Smooth muscle cell (in vitro differentiated cells): Measurements from ENCODE around the gene ERVH48-1. TPM values are rescaled to one million over a fixed set of nuclear protein-coding genes. Genes with fewer than 3 reads are reported as not detected.
"Not testable (repeated sequence)": the region's sequence is repeated elsewhere in the genome, so short reads cannot be mapped to it uniquely, and the experiment has no call there.

Source experiments
- DNase-seq: peaks from one replicate; lab custom pipeline; 2025; ENCODE audit not compliant: unreplicated experiment; lab: John Stamatoyannopoulos, UW
- H2AFZ ChIP-seq: fragments of 200-600 bp; sonication (generic); 2 replicates; pipeline ENCODE4 v1.6.0; 2016; ENCODE audit warnings: antibody characterized with exemption, low read depth, mild to moderate bottlenecking
- H3F3A ChIP-seq: fragments of 200-600 bp; sonication (generic); 2 replicates; pipeline ENCODE4 v1.6.0; 2017; ENCODE audit warnings: antibody characterized with exemption, low read depth
- H3K27ac ChIP-seq: fragments of 200-600 bp; sonication (generic); 2 replicates; pipeline ENCODE4 v1.5.1; 2016; ENCODE audit warnings: low read depth, mild to moderate bottlenecking
- H3K27me3 ChIP-seq: fragments of 200-600 bp; sonication (generic); 2 replicates; pipeline ENCODE4 v1.6.1; 2016; ENCODE audit warnings: low read depth, mild to moderate bottlenecking
- H3K36me3 ChIP-seq: fragments of 200-600 bp; sonication (generic); 2 replicates; pipeline ENCODE4 v1.5.1; 2016; ENCODE audit warnings: low read depth
- H3K4me1 ChIP-seq: fragments of 200-600 bp; sonication (generic); 2 replicates; pipeline ENCODE4 v1.5.1; 2016; ENCODE audit warnings: low read depth
- H3K4me2 ChIP-seq: fragments of 200-600 bp; sonication (generic); 2 replicates; pipeline ENCODE4 v1.6.0; 2016; ENCODE audit warnings: mild to moderate bottlenecking
- H3K4me3 ChIP-seq: fragments of 200-600 bp; sonication (generic); 2 replicates; pipeline ENCODE4 v1.5.1; 2016; ENCODE audit warnings: mild to moderate bottlenecking
- H3K79me2 ChIP-seq: fragments of 200-600 bp; sonication (generic); 2 replicates; pipeline ENCODE4 v1.6.0; 2016; ENCODE audit warnings: low read depth, mild to moderate bottlenecking
- H3K9ac ChIP-seq: fragments of 200-600 bp; sonication (generic); 2 replicates; pipeline ENCODE4 v1.6.0; 2016; ENCODE audit warnings: low read depth
- H3K9me3 ChIP-seq: fragments of 200-600 bp; sonication (generic); replicated peaks from 2 replicates; pipeline ENCODE4 v1.5.1; 2016; ENCODE audit warnings: low read depth
- H4K20me1 ChIP-seq: fragments of 200-600 bp; sonication (generic); 2 replicates; pipeline ENCODE4 v1.6.0; 2016; ENCODE audit warnings: low read depth
- whole genome bisulfite sequencing: methylation state at CpG from one replicate; pipeline ENCODE4 v1.1.7; 2016; ENCODE audit warnings: low lambda C conversion rate; 5-methylcytosine and 5-hydroxymethylcytosine counted together
- polyA plus RNA-seq: library from polyadenylated mRNA; unstranded; fragments of >200 nt; fragmentation: Nextera tagmentation; extraction: Ambion mirVana; gene quantifications from 2 replicates; pipeline ENCODE4 v1.2.1, GENCODE V29; 2016
- total RNA-seq: library from RNA; depleted of rRNA; stranded (reverse); fragments of >200 nt; gene quantifications from 2 replicates; pipeline ENCODE4 v1.2.3, GENCODE V29; 2014
- TF ChIP-seq, protein P1 (sequence below): fragments of 200-600 bp; sonication (generic); IDR thresholded peaks from 2 replicates; pipeline ENCODE4 v1.5.1; 2017; ENCODE audit warnings: borderline replicate concordance, mild to moderate bottlenecking, antibody characterized with exemption; ENCODE audit not compliant: insufficient read depth, poor library complexity, severe bottlenecking

The ERVH48-1 gene
- total and polyA plus RNA-seq, 2 experiments from 2014 or later = 6.8 to 7.6 TPM

DNA sequence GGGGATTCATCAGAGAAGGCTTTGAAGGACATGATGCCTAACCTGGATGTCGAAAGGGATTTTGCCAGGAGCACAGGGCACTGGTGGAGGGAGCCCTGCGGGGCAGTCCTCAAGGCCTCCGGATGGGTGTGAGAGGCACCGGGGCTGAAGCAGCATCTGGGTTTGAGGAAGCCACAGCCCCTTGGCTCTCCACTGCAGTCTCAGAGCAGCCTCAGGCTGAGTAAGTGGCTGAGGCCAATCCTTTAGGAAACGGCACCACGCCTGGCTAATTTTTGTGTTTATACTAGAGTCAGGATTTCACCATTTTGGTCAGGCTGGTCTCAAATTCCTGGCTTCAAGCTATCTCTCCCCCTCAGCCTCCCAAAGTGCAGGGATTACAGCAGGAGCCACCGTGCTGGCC lies 12.0 kb downstream of the ERVH48-1 start:
- no peaks in the 10 kb centered on the region for H3K4me1 ChIP-seq
- 69% methylated on average over 7 of the region's 7 CpGs for WGBS
- no peak overlapping the region for H2AFZ ChIP-seq
- H3K4me3 ChIP-seq = no peak overlapping the region
- H3K4me2 ChIP-seq = no peak overlapping the region
- TF ChIP-seq, protein P1, sequence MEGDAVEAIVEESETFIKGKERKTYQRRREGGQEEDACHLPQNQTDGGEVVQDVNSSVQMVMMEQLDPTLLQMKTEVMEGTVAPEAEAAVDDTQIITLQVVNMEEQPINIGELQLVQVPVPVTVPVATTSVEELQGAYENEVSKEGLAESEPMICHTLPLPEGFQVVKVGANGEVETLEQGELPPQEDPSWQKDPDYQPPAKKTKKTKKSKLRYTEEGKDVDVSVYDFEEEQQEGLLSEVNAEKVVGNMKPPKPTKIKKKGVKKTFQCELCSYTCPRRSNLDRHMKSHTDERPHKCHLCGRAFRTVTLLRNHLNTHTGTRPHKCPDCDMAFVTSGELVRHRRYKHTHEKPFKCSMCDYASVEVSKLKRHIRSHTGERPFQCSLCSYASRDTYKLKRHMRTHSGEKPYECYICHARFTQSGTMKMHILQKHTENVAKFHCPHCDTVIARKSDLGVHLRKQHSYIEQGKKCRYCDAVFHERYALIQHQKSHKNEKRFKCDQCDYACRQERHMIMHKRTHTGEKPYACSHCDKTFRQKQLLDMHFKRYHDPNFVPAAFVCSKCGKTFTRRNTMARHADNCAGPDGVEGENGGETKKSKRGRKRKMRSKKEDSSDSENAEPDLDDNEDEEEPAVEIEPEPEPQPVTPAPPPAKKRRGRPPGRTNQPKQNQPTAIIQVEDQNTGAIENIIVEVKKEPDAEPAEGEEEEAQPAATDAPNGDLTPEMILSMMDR = no peak
- peaks cover 9% of the 10 kb centered on the region for H3F3A ChIP-seq
- DNase-seq = no peak
- H3K9me3 ChIP-seq = no peaks in the 10 kb centered on the region
- H3K79me2 ChIP-seq = no peaks in the 10 kb centered on the region
- no peak overlapping the region for H3K9ac ChIP-seq
- H3K27ac ChIP-seq = no peak overlapping the region
- no peaks in the 10 kb centered on the region for H3K27me3 ChIP-seq
- no peaks in the 10 kb centered on the region for H4K20me1 ChIP-seq
- peaks cover 7% of the 10 kb centered on the region for H3K36me3 ChIP-seq

DNA sequence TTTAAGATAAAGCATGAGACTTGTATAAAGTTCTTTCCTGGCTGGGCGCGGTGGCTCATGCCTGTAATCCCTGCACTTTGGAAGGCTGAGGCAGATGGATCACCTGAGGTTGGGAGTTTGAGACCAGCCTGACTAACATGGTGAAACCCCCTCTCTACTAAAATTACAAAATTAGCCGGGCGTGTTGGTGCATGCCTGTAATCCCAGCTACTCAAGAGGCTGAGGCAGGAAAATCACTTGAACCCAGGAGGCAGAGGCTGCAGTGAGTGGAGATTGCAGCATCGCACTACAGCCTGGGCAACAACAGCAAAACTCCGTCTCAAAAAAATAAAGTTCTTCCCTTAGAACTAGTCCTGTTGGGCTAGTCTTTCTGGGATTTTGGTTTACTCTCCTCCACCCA lies 13.5 kb downstream of the ERVH48-1 start:
- H3K4me3 ChIP-seq, DNase-seq, H4K20me1 ChIP-seq, H3F3A ChIP-seq, H3K27me3 ChIP-seq, H3K9ac ChIP-seq, H3K9me3 ChIP-seq, H2AFZ ChIP-seq, H3K27ac ChIP-seq, H3K4me2 ChIP-seq, H3K79me2 ChIP-seq, H3K36me3 ChIP-seq, H3K4me1 ChIP-seq: not testable (repeated sequence)
- WGBS = 94% methylated on average over 6 of the region's 6 CpGs

DNA sequence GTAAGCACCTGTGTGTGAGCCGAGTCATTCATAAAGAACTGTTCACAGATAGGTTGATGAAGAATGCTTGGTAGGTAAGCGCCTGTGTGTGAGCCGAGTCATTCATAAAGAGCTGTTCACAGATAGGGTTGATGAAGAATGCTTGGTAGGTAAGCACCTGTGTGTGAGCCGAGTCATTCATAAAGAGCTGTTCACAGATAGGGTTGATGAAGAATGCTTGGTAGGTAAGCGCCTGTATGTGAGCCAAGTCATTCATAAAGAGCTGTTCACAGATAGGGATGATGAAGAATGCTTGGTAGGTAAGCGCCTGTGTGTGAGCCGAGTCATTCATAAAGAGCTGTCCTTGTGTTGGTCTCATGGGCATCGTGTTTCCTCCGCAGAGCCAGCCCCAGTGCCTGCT lies 16.9 kb downstream of the ERVH48-1 start:
- H2AFZ ChIP-seq, DNase-seq, H3F3A ChIP-seq, H3K27ac ChIP-seq, H3K9me3 ChIP-seq, H3K27me3 ChIP-seq, H3K79me2 ChIP-seq, H3K4me3 ChIP-seq, H3K4me2 ChIP-seq, H4K20me1 ChIP-seq, H3K36me3 ChIP-seq, H3K4me1 ChIP-seq, H3K9ac ChIP-seq: not testable (repeated sequence)
- WGBS = 98% methylated on average over 9 of the region's 9 CpGs

DNA sequence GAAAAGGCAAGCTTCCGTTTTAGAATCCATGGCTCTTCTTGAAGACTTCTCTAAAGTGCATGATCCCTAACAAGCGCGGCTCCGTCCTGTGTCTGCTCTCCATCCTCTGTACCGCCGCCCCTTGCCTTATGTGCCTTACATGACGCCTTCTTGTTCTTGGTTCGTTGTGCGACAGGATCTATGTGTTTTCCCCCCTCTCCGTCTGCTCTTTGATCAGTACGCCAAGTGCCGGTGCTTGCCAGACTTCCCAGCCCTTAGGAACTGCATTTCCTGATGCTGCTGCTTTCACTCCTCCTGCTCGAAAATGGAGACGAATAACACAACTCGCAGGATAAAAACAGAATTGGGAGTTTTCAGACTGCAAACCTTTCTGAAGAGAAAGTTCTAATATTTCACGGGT lies 19.2 kb downstream of the ERVH48-1 start:
- H3K79me2 ChIP-seq = no peaks in the 10 kb centered on the region
- H3K27ac ChIP-seq = no peak overlapping the region
- no peak overlapping the region for H3K4me2 ChIP-seq
- H3F3A ChIP-seq = no peaks in the 10 kb centered on the region
- peaks cover 21% of the 10 kb centered on the region for H4K20me1 ChIP-seq
- H3K9ac ChIP-seq = no peak overlapping the region
- H3K27me3 ChIP-seq = no peaks in the 10 kb centered on the region
- TF ChIP-seq, protein P1 = no peak
- no peaks in the 10 kb centered on the region for H3K4me1 ChIP-seq
- H3K4me3 ChIP-seq = no peak overlapping the region
- peaks cover 7% of the 10 kb centered on the region for H3K36me3 ChIP-seq
- no peak overlapping the region for H2AFZ ChIP-seq
- H3K9me3 ChIP-seq = no peaks in the 10 kb centered on the region
- 99% methylated on average over 16 of the region's 16 CpGs for WGBS
- DNase-seq = no peak

DNA sequence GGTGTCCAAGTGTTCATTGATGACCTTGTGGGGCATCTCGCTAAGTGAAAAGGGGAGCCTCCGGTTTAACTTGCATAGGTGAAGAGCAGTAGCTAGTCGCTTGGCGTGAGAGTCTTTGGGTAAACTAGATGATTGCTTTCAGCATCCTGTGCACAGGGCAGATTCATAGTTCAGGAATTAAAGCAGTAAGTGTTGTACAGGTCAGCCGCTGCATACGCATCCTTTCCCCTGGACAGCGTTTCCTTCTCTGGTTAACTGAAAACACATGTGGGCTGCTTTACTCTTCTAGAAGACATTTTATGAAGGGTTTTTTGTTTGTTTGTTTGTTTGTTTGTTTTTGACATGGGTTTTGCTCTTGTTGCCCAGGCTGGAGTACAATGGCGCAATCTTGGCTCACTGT lies 20.2 kb downstream of the ERVH48-1 start:
- TF ChIP-seq, protein P1 = no peak
- Histone ChIP-seq H3K4me2 (no peak overlapping the region), H3F3A (no peaks in the 10 kb centered on the region), H3K4me1 (no peaks in the 10 kb centered on the region), H3K9ac (no peak overlapping the region), H3K4me3 (no peak overlapping the region), H4K20me1 (peaks cover 31% of the 10 kb centered on the region), H3K9me3 (no peaks in the 10 kb centered on the region), H3K79me2 (no peaks in the 10 kb centered on the region), H3K27ac (no peak overlapping the region), H2AFZ (no peak overlapping the region), H3K27me3 (no peaks in the 10 kb centered on the region), H3K36me3 (peaks cover 6% of the 10 kb centered on the region)
- no peak for DNase-seq
- 96% methylated on average over 8 of the region's 8 CpGs for WGBS
